Ishikawa (cell line): ENCODE results near the gene PFKFB4.

Experiments
- CEBPB ChIP-seq: IDR thresholded peaks from 2 replicates; pipeline ENCODE4 v1.6.1; 2012
- CREB1 ChIP-seq: IDR thresholded peaks from 2 replicates; pipeline ENCODE4 v1.6.1; 2012; ENCODE audit warnings: low read depth
- EP300 ChIP-seq: IDR thresholded peaks from 2 replicates; pipeline ENCODE4 v1.6.1; 2012; ENCODE audit warnings: borderline replicate concordance
- FOXM1 ChIP-seq: IDR thresholded peaks from 2 replicates; pipeline ENCODE4 v1.6.1; 2012; ENCODE audit warnings: low read depth, borderline replicate concordance
- MAX ChIP-seq: IDR thresholded peaks from 2 replicates; pipeline ENCODE4 v1.6.1; 2012
- NFIC ChIP-seq: IDR thresholded peaks from 2 replicates; pipeline ENCODE4 v1.6.1; 2012
- RAD21 ChIP-seq: IDR thresholded peaks from 2 replicates; pipeline ENCODE4 v1.6.1; 2012; ENCODE audit warnings: low read depth
- REST ChIP-seq: IDR thresholded peaks from 2 replicates; pipeline ENCODE4 v1.6.1; 2012; ENCODE audit warnings: low read depth, mild to moderate bottlenecking
- TAF1 ChIP-seq: IDR thresholded peaks from 2 replicates; pipeline ENCODE4 v1.6.1; 2012; ENCODE audit warnings: low read depth, mild to moderate bottlenecking
- TCF12 ChIP-seq: IDR thresholded peaks from 2 replicates; pipeline ENCODE4 v1.6.1; 2012; ENCODE audit warnings: low read depth
- TEAD4 ChIP-seq: IDR thresholded peaks from 2 replicates; pipeline ENCODE4 v1.6.1; 2012
- USF1 ChIP-seq: IDR thresholded peaks from 2 replicates; pipeline ENCODE4 v1.6.1; 2012
- YY1 ChIP-seq: IDR thresholded peaks from 2 replicates; pipeline ENCODE4 v1.6.1; 2012; ENCODE audit warnings: low read depth

GRCh38 chr3:48524970-48525369, 31.6 kb downstream of the PFKFB4 start:
- no peak for TF ChIP-seq MAX
- TF ChIP-seq REST, result no peak
- TF ChIP-seq YY1, result no peak
- TF ChIP-seq TAF1, result no peak
- no peak for TF ChIP-seq CEBPB
- no peak for TF ChIP-seq EP300
- TF ChIP-seq RAD21, result no peak
- TF ChIP-seq CREB1, result no peak
- no peak for TF ChIP-seq USF1
- no peak for TF ChIP-seq TEAD4
- TF ChIP-seq TCF12, result no peak
- no peak for TF ChIP-seq NFIC
- TF ChIP-seq FOXM1, result no peak
